Measurements from ENCODE around the gene CDC5L.

GRCh38 chr6:44476849-44477248 is 89.3 kb downstream of the CDC5L start:
- TF ChIP-seq, protein P1, sequence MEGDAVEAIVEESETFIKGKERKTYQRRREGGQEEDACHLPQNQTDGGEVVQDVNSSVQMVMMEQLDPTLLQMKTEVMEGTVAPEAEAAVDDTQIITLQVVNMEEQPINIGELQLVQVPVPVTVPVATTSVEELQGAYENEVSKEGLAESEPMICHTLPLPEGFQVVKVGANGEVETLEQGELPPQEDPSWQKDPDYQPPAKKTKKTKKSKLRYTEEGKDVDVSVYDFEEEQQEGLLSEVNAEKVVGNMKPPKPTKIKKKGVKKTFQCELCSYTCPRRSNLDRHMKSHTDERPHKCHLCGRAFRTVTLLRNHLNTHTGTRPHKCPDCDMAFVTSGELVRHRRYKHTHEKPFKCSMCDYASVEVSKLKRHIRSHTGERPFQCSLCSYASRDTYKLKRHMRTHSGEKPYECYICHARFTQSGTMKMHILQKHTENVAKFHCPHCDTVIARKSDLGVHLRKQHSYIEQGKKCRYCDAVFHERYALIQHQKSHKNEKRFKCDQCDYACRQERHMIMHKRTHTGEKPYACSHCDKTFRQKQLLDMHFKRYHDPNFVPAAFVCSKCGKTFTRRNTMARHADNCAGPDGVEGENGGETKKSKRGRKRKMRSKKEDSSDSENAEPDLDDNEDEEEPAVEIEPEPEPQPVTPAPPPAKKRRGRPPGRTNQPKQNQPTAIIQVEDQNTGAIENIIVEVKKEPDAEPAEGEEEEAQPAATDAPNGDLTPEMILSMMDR (optimal IDR thresholded peaks at IDR 0.05 in 1 of 3, IDR thresholded peaks at IDR 0.05 in 1 of 3, conservative IDR thresholded peaks at IDR 0.05 in 1 of 3; ENCODE audit: extremely low read depth in 1 of 3, insufficient read depth in 2 of 3, low read length in 3 of 3), result no peak
- no peak for TF ChIP-seq EZH2 (IDR thresholded peaks at IDR 0.05; ENCODE audit: low read length)
